ENCODE results near the gene EFCAB9.

Gene EFCAB9

GRCh38 chr5:172219296-172219695 is 25.3 kb downstream of the EFCAB9 start:
- Mint-ChIP-seq H3K27ac (no peak overlapping the region), H3K27me3 (no peaks in the 10 kb centered on the region), H3K4me3 (no peak overlapping the region), H3K9me3 (peaks cover 4% of the 10 kb centered on the region), H3K4me1 (peaks cover 23% of the 10 kb centered on the region), H3K36me3 (peaks cover 57% of the 10 kb centered on the region)
- CTCF ChIA-PET, result no interaction called here
- DNase-seq, result no peak

- Mint-ChIP-seq H3K4me3 (no peak overlapping the region), H3K36me3 (peaks cover 51% of the 10 kb centered on the region), H3K27me3 (no peaks in the 10 kb centered on the region), H3K4me1 (peaks cover 37% of the 10 kb centered on the region), H3K27ac (peak overlapping the region; percentile 50), H3K9me3 (peaks cover 2% of the 10 kb centered on the region)
- CTCF ChIA-PET, result interaction anchor here (1.2 kb wide), 1 partner anchor 10 kb away, joined by 3 read pairs; no protein-coding TSS in a partner anchor
- peak; percentile 26 for DNase-seq
These were observed 30.2 kb downstream of the EFCAB9 start for GRCh38 chr5:172223901-172224873.

GRCh38 chr5:172224996-172225395 is 31.0 kb downstream of the EFCAB9 start:
- Mint-ChIP-seq H3K27me3 (no peaks in the 10 kb centered on the region), H3K27ac (no peak overlapping the region), H3K4me1 (peaks cover 40% of the 10 kb centered on the region)

GRCh38 chr5:172229904-172230303 is 35.9 kb downstream of the EFCAB9 start:
- Mint-ChIP-seq H3K27ac (no peak overlapping the region), H3K4me3 (no peak overlapping the region), H3K36me3 (peaks cover 44% of the 10 kb centered on the region), H3K27me3 (no peaks in the 10 kb centered on the region), H3K9me3 (no peaks in the 10 kb centered on the region), H3K4me1 (peaks cover 23% of the 10 kb centered on the region)
- no peak for DNase-seq
- CTCF ChIA-PET, result interaction anchor here (1.2 kb wide), 1 partner anchor 41 kb away, joined by 3 read pairs; the partner anchor contains the start of gene STK10

More at GRCh38 chr5:172224996-172225395, 31.0 kb downstream of the EFCAB9 start:
- Mint-ChIP-seq H3K4me3 (no peak overlapping the region), H3K36me3 (peaks cover 47% of the 10 kb centered on the region), H3K9me3 (peaks cover 2% of the 10 kb centered on the region)
- no peak for DNase-seq
- CTCF ChIA-PET, result interaction anchor here (1.2 kb wide), 1 partner anchor 9 kb away, joined by 3 read pairs; no protein-coding TSS in a partner anchor

GRCh38 chr5:172234031-172234430 is 40.1 kb downstream of the EFCAB9 start:
- CTCF ChIA-PET, result interaction anchor here (1.1 kb wide), 1 partner anchor 9 kb away, joined by 3 read pairs; no protein-coding TSS in a partner anchor
- Mint-ChIP-seq H3K36me3 (peaks cover 32% of the 10 kb centered on the region), H3K27ac (no peak overlapping the region), H3K9me3 (no peaks in the 10 kb centered on the region), H3K4me3 (no peak overlapping the region), H3K27me3 (no peaks in the 10 kb centered on the region), H3K4me1 (peaks cover 47% of the 10 kb centered on the region)
- DNase-seq, result no peak

- CTCF ChIA-PET, result interaction anchor here (1.1 kb wide), 1 partner anchor 10 kb away, joined by 3 read pairs; no protein-coding TSS in a partner anchor
- peaks cover 27% of the 10 kb centered on the region for H3K36me3 Mint-ChIP-seq
- no peaks in the 10 kb centered on the region for H3K9me3 Mint-ChIP-seq
- no peak overlapping the region for H3K27ac Mint-ChIP-seq
- DNase-seq, result no peak
- no peak overlapping the region for H3K4me3 Mint-ChIP-seq
- H3K27me3 Mint-ChIP-seq, result no peaks in the 10 kb centered on the region
- H3K4me1 Mint-ChIP-seq, result peaks cover 49% of the 10 kb centered on the region
These were observed 41.3 kb downstream of the EFCAB9 start for GRCh38 chr5:172235132-172235780.

GRCh38 chr5:172235827-172236736 is 42.1 kb downstream of the EFCAB9 start:
- Mint-ChIP-seq H3K27ac (no peak overlapping the region), H3K27me3 (no peaks in the 10 kb centered on the region)
- CTCF ChIA-PET, result interaction anchor here (1.0 kb wide), 1 partner anchor 56 kb away, joined by 4 read pairs; no protein-coding TSS in a partner anchor

GRCh38 chr5:172238334-172238733 is 44.4 kb downstream of the EFCAB9 start:
- Mint-ChIP-seq H3K36me3 (peaks cover 15% of the 10 kb centered on the region), H3K4me3 (no peak overlapping the region), H3K27ac (peak overlapping the region; percentile 35), H3K4me1 (peaks cover 50% of the 10 kb centered on the region), H3K27me3 (no peaks in the 10 kb centered on the region), H3K9me3 (peaks cover 2% of the 10 kb centered on the region)
- DNase-seq, result no peak
- CTCF ChIA-PET, result no interaction called here

More at GRCh38 chr5:172235827-172236736, 42.1 kb downstream of the EFCAB9 start:
- no peak overlapping the region for H3K4me3 Mint-ChIP-seq
- peaks cover 49% of the 10 kb centered on the region for H3K4me1 Mint-ChIP-seq
- no peaks in the 10 kb centered on the region for H3K9me3 Mint-ChIP-seq
- no peak for DNase-seq
- peaks cover 22% of the 10 kb centered on the region for H3K36me3 Mint-ChIP-seq

- CTCF ChIA-PET, result no interaction called here
- Mint-ChIP-seq H3K27ac (no peak overlapping the region), H3K9me3 (peaks cover 2% of the 10 kb centered on the region)
These were observed 49.3 kb downstream of the EFCAB9 start for GRCh38 chr5:172243302-172243701.

GRCh38 chr5:172245046-172245445 is 51.1 kb downstream of the EFCAB9 start:
- H3K27me3 Mint-ChIP-seq, result no peaks in the 10 kb centered on the region
- DNase-seq, result no peak
- H3K36me3 Mint-ChIP-seq, result peaks cover 15% of the 10 kb centered on the region
- CTCF ChIA-PET, result no interaction called here
- H3K9me3 Mint-ChIP-seq, result peaks cover 5% of the 10 kb centered on the region
- H3K27ac Mint-ChIP-seq, result no peak overlapping the region
- H3K4me3 Mint-ChIP-seq, result no peak overlapping the region
- H3K4me1 Mint-ChIP-seq, result peaks cover 3% of the 10 kb centered on the region

More at GRCh38 chr5:172243302-172243701, 49.3 kb downstream of the EFCAB9 start:
- Mint-ChIP-seq H3K27me3 (no peaks in the 10 kb centered on the region), H3K36me3 (peaks cover 10% of the 10 kb centered on the region), H3K4me1 (peaks cover 18% of the 10 kb centered on the region), H3K4me3 (no peak overlapping the region)
- no peak for DNase-seq

- DNase-seq, result no peak
- H3K9me3 Mint-ChIP-seq, result peaks cover 9% of the 10 kb centered on the region
- no peak overlapping the region for H3K27ac Mint-ChIP-seq
- H3K27me3 Mint-ChIP-seq, result no peaks in the 10 kb centered on the region
- H3K4me3 Mint-ChIP-seq, result no peak overlapping the region
- peaks cover 2% of the 10 kb centered on the region for H3K4me1 Mint-ChIP-seq
- peaks cover 15% of the 10 kb centered on the region for H3K36me3 Mint-ChIP-seq
- CTCF ChIA-PET, result no interaction called here
These were observed 51.7 kb downstream of the EFCAB9 start for GRCh38 chr5:172245703-172246125.

- Mint-ChIP-seq H3K4me3 (no peak overlapping the region), H3K4me1 (no peaks in the 10 kb centered on the region), H3K27ac (no peak overlapping the region), H3K27me3 (no peaks in the 10 kb centered on the region), H3K36me3 (peaks cover 19% of the 10 kb centered on the region), H3K9me3 (peaks cover 15% of the 10 kb centered on the region)
- DNase-seq, result no peak
- CTCF ChIA-PET, result no interaction called here
These were observed 54.7 kb downstream of the EFCAB9 start for GRCh38 chr5:172248637-172249036.

GRCh38 chr5:172251419-172251818 is 57.4 kb downstream of the EFCAB9 start:
- H3K36me3 Mint-ChIP-seq, result peaks cover 25% of the 10 kb centered on the region
- H3K4me3 Mint-ChIP-seq, result no peak overlapping the region
- H3K27me3 Mint-ChIP-seq, result no peaks in the 10 kb centered on the region
- no peak overlapping the region for H3K27ac Mint-ChIP-seq
- DNase-seq, result no peak
- peaks cover 23% of the 10 kb centered on the region for H3K9me3 Mint-ChIP-seq
- CTCF ChIA-PET, result no interaction called here
- H3K4me1 Mint-ChIP-seq, result no peaks in the 10 kb centered on the region
